Central memory CD4-positive, alpha-beta T cell (primary cell): ENCODE results near the gene HNMT.

Source experiments
- DNase-seq: peaks from one replicate; pipeline ENCODE4 v3.0.0; 2022

Gene HNMT

DNA sequence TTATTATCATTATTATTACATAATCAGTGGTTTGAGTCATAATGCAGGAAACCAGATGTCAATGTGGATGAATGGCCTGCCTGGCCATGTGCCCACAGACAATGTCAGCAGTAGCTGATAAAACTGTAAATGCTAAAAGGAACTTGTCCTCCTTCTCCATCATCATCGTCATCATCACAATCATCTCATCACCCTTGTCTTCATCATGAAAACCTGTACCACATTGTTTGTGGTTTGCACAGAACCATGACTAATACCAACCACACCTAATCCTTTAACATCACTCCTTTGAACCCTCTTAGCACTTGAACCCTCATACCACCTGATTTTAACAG lies 96.0 kb downstream of the HNMT start:
- DNase-seq, result no peak

GRCh38 chr2:138061961-138062360 lies 97.7 kb downstream of the HNMT start:
- no peak for DNase-seq

DNA sequence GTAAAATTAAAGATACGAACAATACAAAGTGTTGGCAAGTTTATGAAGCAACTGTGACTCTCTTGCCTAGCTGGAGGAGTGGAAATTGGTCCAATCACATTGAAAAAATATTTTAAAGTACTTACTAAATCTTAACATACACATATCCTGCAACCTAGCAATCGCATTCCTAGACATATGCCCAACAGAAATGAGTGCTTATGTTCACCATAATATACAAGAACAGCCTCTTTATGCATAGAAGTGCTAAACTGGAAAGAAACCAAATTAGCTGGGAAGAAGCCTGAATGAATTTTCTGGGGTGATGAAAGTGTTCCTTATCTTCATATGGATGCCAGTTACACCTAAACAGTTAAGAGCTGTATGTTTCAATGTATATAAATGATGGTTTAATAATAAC lies 98.9 kb downstream of the HNMT start:
- DNase-seq, result no peak
